GM12875 (cell line): ENCODE measurements around the gene BMP6.

ENCODE experiments used
- H3K4me3 ChIP-seq: one replicate; pipeline ENCODE4 v1.5.1; 2011; ENCODE audit warnings: low read depth, low read length, control low read depth
- CTCF ChIP-seq: IDR thresholded peaks from 2 replicates; pipeline ENCODE4 v1.5.1; 2011; ENCODE audit warnings: low read depth, mild to moderate bottlenecking, control low read depth, inconsistent platforms, low read length, moderate library complexity, borderline replicate concordance; ENCODE audit not compliant: insufficient read depth

BMP6 gene

GRCh38 chr6:7773914-7774313, 48.0 kb downstream of the BMP6 start:
- no peak for TF ChIP-seq CTCF
- H3K4me3 ChIP-seq, result no peak overlapping the region

GRCh38 chr6:7776509-7776908, 50.6 kb downstream of the BMP6 start:
- TF ChIP-seq CTCF, result no peak
- no peak overlapping the region for H3K4me3 ChIP-seq

- no peak for TF ChIP-seq CTCF
- no peak overlapping the region for H3K4me3 ChIP-seq
These were observed 51.2 kb downstream of the BMP6 start for GRCh38 chr6:7777074-7777473.

GRCh38 chr6:7781240-7781639, 55.3 kb downstream of the BMP6 start:
- no peak overlapping the region for H3K4me3 ChIP-seq
- no peak for TF ChIP-seq CTCF

GRCh38 chr6:7784248-7784647, 58.3 kb downstream of the BMP6 start:
- no peak for TF ChIP-seq CTCF
- H3K4me3 ChIP-seq, result no peak overlapping the region

- TF ChIP-seq CTCF, result no peak
- H3K4me3 ChIP-seq, result no peak overlapping the region
These were observed 58.8 kb downstream of the BMP6 start for GRCh38 chr6:7784706-7785105.

- H3K4me3 ChIP-seq, result no peak overlapping the region
- TF ChIP-seq CTCF, result no peak
These were observed 59.5 kb downstream of the BMP6 start for GRCh38 chr6:7785243-7786035.
